ENCODE measurements around the gene MYOCOS. TPM values are rescaled to one million over a fixed set of nuclear protein-coding genes. Genes with fewer than 3 reads are reported as not detected.
"Not testable (repeated sequence)": the region's sequence is repeated elsewhere in the genome, so short reads cannot be mapped to it uniquely, and the experiment has no call there.

The MYOCOS gene
- 0.29 and 0.32 TPM in 2 replicates for total RNA-seq

GRCh38 chr1:171622152-171622462 lies at the start of gene MYOCOS:
MYOCOS (plus strand) TSS chr1:171622243; CDS start chr1:171623884, 1,641 bp downstream.
- intact Hi-C loops (cut with micrococcal nuclease) = no loop called here

GRCh38 chr1:171576144-171576543 lies 45.9 kb upstream of the MYOCOS start:
- intact Hi-C loops (cut with micrococcal nuclease) = loop anchor here (2.0 to 5.0 kb wide), 2 partner anchors 15 to 166 kb away; partner anchors contain the start of gene VAMP4

- intact Hi-C loops (cut with micrococcal nuclease) = loop anchor here (5.0 kb wide), 1 partner anchor 44 kb away; no protein-coding TSS in a partner anchor
These were observed 40.8 kb upstream of the MYOCOS start for GRCh38 chr1:171581226-171581625.

GRCh38 chr1:171581766-171582165 lies 40.3 kb upstream of the MYOCOS start:
- intact Hi-C loops (cut with micrococcal nuclease) = loop anchor here (2.0 to 5.0 kb wide), 2 partner anchors 44 to 95 kb away; no protein-coding TSS in a partner anchor

- intact Hi-C loops (cut with micrococcal nuclease) = loop anchor here (2.0 to 5.0 kb wide), 2 partner anchors 45 to 96 kb away; no protein-coding TSS in a partner anchor
These were observed 39.5 kb upstream of the MYOCOS start for GRCh38 chr1:171582589-171582988.

GRCh38 chr1:171583591-171584201 lies 38.3 kb upstream of the MYOCOS start:
- intact Hi-C loops (cut with micrococcal nuclease) = loop anchor here (2.0 to 5.0 kb wide), 2 partner anchors 46 to 97 kb away; no protein-coding TSS in a partner anchor

- intact Hi-C loops (cut with micrococcal nuclease) = loop anchor here (5.0 kb wide), 1 partner anchor 38 kb away; no protein-coding TSS in a partner anchor
These were observed 36.3 kb upstream of the MYOCOS start for GRCh38 chr1:171585715-171586114.

GRCh38 chr1:171588230-171588629 lies 33.8 kb upstream of the MYOCOS start:
- intact Hi-C loops (cut with micrococcal nuclease) = loop anchor here (5.0 kb wide), 1 partner anchor 41 kb away; no protein-coding TSS in a partner anchor

GRCh38 chr1:171590022-171590421 lies 32.0 kb upstream of the MYOCOS start:
- intact Hi-C loops (cut with micrococcal nuclease) = no loop called here

- intact Hi-C loops (cut with micrococcal nuclease) = no loop called here
These were observed 26.7 kb upstream of the MYOCOS start for GRCh38 chr1:171595324-171595723.

- intact Hi-C loops (cut with micrococcal nuclease) = no loop called here
These were observed 25.9 kb upstream of the MYOCOS start for GRCh38 chr1:171596119-171596518.

GRCh38 chr1:171596705-171597104 lies 25.3 kb upstream of the MYOCOS start:
- intact Hi-C loops (cut with micrococcal nuclease) = no loop called here

GRCh38 chr1:171597203-171597602 lies 24.8 kb upstream of the MYOCOS start:
- intact Hi-C loops (cut with micrococcal nuclease) = no loop called here

GRCh38 chr1:171600310-171600709 lies 21.7 kb upstream of the MYOCOS start:
- intact Hi-C loops (cut with micrococcal nuclease) = not testable (repeated sequence)

GRCh38 chr1:171600862-171601261 lies 21.2 kb upstream of the MYOCOS start:
- intact Hi-C loops (cut with micrococcal nuclease) = no loop called here

- intact Hi-C loops (cut with micrococcal nuclease) = not testable (repeated sequence)
These were observed 19.0 kb upstream of the MYOCOS start for GRCh38 chr1:171603042-171603441.

GRCh38 chr1:171606402-171606941 lies 15.6 kb upstream of the MYOCOS start:
- intact Hi-C loops (cut with micrococcal nuclease) = no loop called here

GRCh38 chr1:171610385-171610784 lies 11.7 kb upstream of the MYOCOS start:
- intact Hi-C loops (cut with micrococcal nuclease) = no loop called here

- intact Hi-C loops (cut with micrococcal nuclease) = no loop called here
These were observed 10.7 kb upstream of the MYOCOS start for GRCh38 chr1:171611306-171611705.

GRCh38 chr1:171613282-171613681 lies 8.8 kb upstream of the MYOCOS start:
- intact Hi-C loops (cut with micrococcal nuclease) = no loop called here

- intact Hi-C loops (cut with micrococcal nuclease) = not testable (repeated sequence)
These were observed 6.7 kb upstream of the MYOCOS start for GRCh38 chr1:171615122-171615906.

- intact Hi-C loops (cut with micrococcal nuclease) = no loop called here
These were observed 5.5 kb upstream of the MYOCOS start for GRCh38 chr1:171616586-171616985.
